ENCODE measurements around the gene NLRC4. TPM values are rescaled to one million over a fixed set of nuclear protein-coding genes. Genes with fewer than 3 reads are reported as not detected.
"Not testable (repeated sequence)": the region's sequence is repeated elsewhere in the genome, so short reads cannot be mapped to it uniquely, and the experiment has no call there.

NLRC4 gene
- polyA plus RNA-seq, 1 donor (not counting 4 experiments of a cell fraction or from before 2014, with no cell fraction given): not detected

DNA sequence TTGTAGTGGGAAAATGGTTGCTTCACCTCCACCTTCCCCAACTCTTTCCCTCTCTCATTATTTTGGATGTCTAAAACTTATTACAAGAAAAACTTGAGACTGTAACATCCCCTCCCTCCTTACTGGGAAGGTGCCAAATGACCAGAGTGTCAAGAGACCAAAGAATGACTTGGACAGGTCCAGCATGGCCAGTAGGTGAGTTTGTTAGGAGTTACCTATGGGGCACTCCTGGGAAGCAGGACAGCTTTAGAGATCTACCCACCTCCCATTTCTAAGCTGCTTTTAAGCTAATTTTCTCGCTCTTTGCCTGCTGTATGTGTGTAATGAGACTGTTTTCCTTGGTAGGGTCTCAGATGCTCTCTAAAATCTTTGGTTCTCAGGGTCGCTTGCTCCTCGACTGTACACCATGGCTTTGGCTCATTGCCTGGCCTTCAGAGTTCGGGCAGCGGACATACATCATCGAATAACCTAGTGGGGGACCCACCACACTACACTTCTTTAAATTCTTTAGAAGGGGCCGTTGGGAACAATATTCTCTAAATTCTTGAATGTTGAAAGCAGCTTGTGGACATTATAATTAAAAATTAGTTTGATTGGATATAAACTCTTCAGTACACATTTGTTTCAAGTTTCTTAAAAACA lies 53.8 kb downstream of the NLRC4 start:
- Histone ChIP-seq H3K27me3 (ENCODE audit: control insufficient read depth, extremely low read depth, insufficient read depth, low read length) (no peaks in the 10 kb centered on the region), H3K9ac (ENCODE audit: control insufficient read depth, extremely low read depth, insufficient read depth, low read length) (no peak overlapping the region), H4K20me1 (ENCODE audit: control insufficient read depth, extremely low read depth, insufficient read depth, low read length) (no peaks in the 10 kb centered on the region), H3K4me2 (ENCODE audit: control insufficient read depth, extremely low read depth, insufficient read depth, low read depth, low read length) (no peak overlapping the region), H3K27ac (ENCODE audit: control insufficient read depth, insufficient read depth, low read length) (no peak overlapping the region), H3K9me1 (ENCODE audit: control insufficient read depth, extremely low read depth, insufficient read depth, low read length) (no peaks in the 10 kb centered on the region), H2AFZ (ENCODE audit: control insufficient read depth, low read length) (no peak overlapping the region), H3K9me3 (ENCODE audit: control insufficient read depth, low read depth, low read length) (no peaks in the 10 kb centered on the region), H3K4me1 (ENCODE audit: control insufficient read depth, extremely low read depth, insufficient read depth, low read length) (no peaks in the 10 kb centered on the region), H3K79me2 (ENCODE audit: control insufficient read depth, insufficient read depth, low read length) (no peaks in the 10 kb centered on the region), H3K36me3 (ENCODE audit: control insufficient read depth in 2 of 2, extremely low read depth in 1 of 2, insufficient read depth in 2 of 2, low read length in 2 of 2) (peaks cover 0 to 2% of the 10 kb centered on the region in 2 experiments), H3K4me3 (ENCODE audit: control insufficient read depth in 2 of 3, extremely low read depth in 1 of 3, insufficient read depth in 2 of 3, low read depth in 1 of 3, low read length in 3 of 3) (no peak overlapping the region)
- FAIRE-seq: no peak
- DNase-seq (ENCODE audit: low read depth, low spot score): no peak
- TF ChIP-seq, protein P1, sequence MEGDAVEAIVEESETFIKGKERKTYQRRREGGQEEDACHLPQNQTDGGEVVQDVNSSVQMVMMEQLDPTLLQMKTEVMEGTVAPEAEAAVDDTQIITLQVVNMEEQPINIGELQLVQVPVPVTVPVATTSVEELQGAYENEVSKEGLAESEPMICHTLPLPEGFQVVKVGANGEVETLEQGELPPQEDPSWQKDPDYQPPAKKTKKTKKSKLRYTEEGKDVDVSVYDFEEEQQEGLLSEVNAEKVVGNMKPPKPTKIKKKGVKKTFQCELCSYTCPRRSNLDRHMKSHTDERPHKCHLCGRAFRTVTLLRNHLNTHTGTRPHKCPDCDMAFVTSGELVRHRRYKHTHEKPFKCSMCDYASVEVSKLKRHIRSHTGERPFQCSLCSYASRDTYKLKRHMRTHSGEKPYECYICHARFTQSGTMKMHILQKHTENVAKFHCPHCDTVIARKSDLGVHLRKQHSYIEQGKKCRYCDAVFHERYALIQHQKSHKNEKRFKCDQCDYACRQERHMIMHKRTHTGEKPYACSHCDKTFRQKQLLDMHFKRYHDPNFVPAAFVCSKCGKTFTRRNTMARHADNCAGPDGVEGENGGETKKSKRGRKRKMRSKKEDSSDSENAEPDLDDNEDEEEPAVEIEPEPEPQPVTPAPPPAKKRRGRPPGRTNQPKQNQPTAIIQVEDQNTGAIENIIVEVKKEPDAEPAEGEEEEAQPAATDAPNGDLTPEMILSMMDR (optimal IDR thresholded peaks at IDR 0.05 in 1 of 3, IDR thresholded peaks at IDR 0.05 in 1 of 3, conservative IDR thresholded peaks at IDR 0.05 in 1 of 3; ENCODE audit: extremely low read depth in 1 of 3, insufficient read depth in 2 of 3, low read length in 3 of 3): no peak
- no peak for TF ChIP-seq EZH2 (IDR thresholded peaks at IDR 0.05; ENCODE audit: low read length)
- dilution Hi-C loops (cut with MboI; ENCODE audit: extremely low pct_ligation_motif_present, low sequenced_read_pairs): no loop called here

DNA sequence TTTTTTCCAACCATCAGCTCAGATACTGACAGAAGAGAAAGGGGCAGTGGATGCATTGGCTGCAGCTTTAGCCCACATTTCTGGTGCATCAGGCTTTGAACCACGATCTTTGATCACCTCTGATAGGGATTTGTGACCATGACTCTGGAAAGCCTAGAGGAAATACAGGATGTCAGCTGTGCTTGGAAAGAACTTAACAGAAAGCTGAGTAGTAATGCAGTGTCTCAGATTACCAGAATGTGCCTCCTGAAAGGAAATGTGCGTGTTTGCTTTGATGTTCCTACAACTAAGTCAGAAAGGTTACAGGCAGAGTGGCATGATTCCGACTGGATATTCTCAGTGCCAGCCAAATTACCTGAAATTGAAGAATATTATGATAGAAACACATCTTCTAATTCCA lies 61.3 kb downstream of the NLRC4 start:
- H3K27me3 ChIP-seq (ENCODE audit: control insufficient read depth, extremely low read depth, insufficient read depth, low read length); DNase-seq (ENCODE audit: low read depth, low spot score); H3K9me3 ChIP-seq (ENCODE audit: control insufficient read depth, low read depth, low read length); H3K27ac ChIP-seq (ENCODE audit: control insufficient read depth, insufficient read depth, low read length); H3K79me2 ChIP-seq (ENCODE audit: control insufficient read depth, insufficient read depth, low read length); H3K36me3 ChIP-seq (ENCODE audit: control insufficient read depth in 2 of 2, extremely low read depth in 1 of 2, insufficient read depth in 2 of 2, low read length in 2 of 2); H3K4me2 ChIP-seq (ENCODE audit: control insufficient read depth, extremely low read depth, insufficient read depth, low read depth, low read length); H2AFZ ChIP-seq (ENCODE audit: control insufficient read depth, low read length); H3K9me1 ChIP-seq (ENCODE audit: control insufficient read depth, extremely low read depth, insufficient read depth, low read length); H4K20me1 ChIP-seq (ENCODE audit: control insufficient read depth, extremely low read depth, insufficient read depth, low read length); H3K4me3 ChIP-seq (ENCODE audit: control insufficient read depth in 2 of 3, extremely low read depth in 1 of 3, insufficient read depth in 2 of 3, low read depth in 1 of 3, low read length in 3 of 3); FAIRE-seq; dilution Hi-C loops (cut with MboI; ENCODE audit: extremely low pct_ligation_motif_present, low sequenced_read_pairs); H3K9ac ChIP-seq (ENCODE audit: control insufficient read depth, extremely low read depth, insufficient read depth, low read length); H3K4me1 ChIP-seq (ENCODE audit: control insufficient read depth, extremely low read depth, insufficient read depth, low read length): not testable (repeated sequence)

- Histone ChIP-seq H3K4me3 (ENCODE audit: control insufficient read depth in 2 of 3, extremely low read depth in 1 of 3, insufficient read depth in 2 of 3, low read depth in 1 of 3, low read length in 3 of 3) (no peak overlapping the region), H3K36me3 (ENCODE audit: control insufficient read depth in 2 of 2, extremely low read depth in 1 of 2, insufficient read depth in 2 of 2, low read length in 2 of 2) (peaks cover 3 to 7% of the 10 kb centered on the region in 2 experiments), H3K79me2 (ENCODE audit: control insufficient read depth, insufficient read depth, low read length) (no peaks in the 10 kb centered on the region), H3K9me1 (ENCODE audit: control insufficient read depth, extremely low read depth, insufficient read depth, low read length) (no peaks in the 10 kb centered on the region), H3K27me3 (ENCODE audit: control insufficient read depth, extremely low read depth, insufficient read depth, low read length) (no peaks in the 10 kb centered on the region), H3K4me1 (ENCODE audit: control insufficient read depth, extremely low read depth, insufficient read depth, low read length) (no peaks in the 10 kb centered on the region), H2AFZ (ENCODE audit: control insufficient read depth, low read length) (no peak overlapping the region), H3K27ac (ENCODE audit: control insufficient read depth, insufficient read depth, low read length) (no peak overlapping the region), H3K9ac (ENCODE audit: control insufficient read depth, extremely low read depth, insufficient read depth, low read length) (no peak overlapping the region), H4K20me1 (ENCODE audit: control insufficient read depth, extremely low read depth, insufficient read depth, low read length) (no peaks in the 10 kb centered on the region), H3K4me2 (ENCODE audit: control insufficient read depth, extremely low read depth, insufficient read depth, low read depth, low read length) (no peak overlapping the region), H3K9me3 (ENCODE audit: control insufficient read depth, low read depth, low read length) (no peaks in the 10 kb centered on the region)
- FAIRE-seq (no peak), DNase-seq (ENCODE audit: low read depth, low spot score) (no peak)
- dilution Hi-C loops (cut with MboI; ENCODE audit: extremely low pct_ligation_motif_present, low sequenced_read_pairs): no loop called here
- TF ChIP-seq, protein P1 (optimal IDR thresholded peaks at IDR 0.05 in 1 of 3, IDR thresholded peaks at IDR 0.05 in 1 of 3, conservative IDR thresholded peaks at IDR 0.05 in 1 of 3; ENCODE audit: extremely low read depth in 1 of 3, insufficient read depth in 2 of 3, low read length in 3 of 3): no peak
- no peak for TF ChIP-seq EZH2 (IDR thresholded peaks at IDR 0.05; ENCODE audit: low read length)
Measured at GRCh38 chr2:32200814-32201213, 63.9 kb downstream of the NLRC4 start.

Measured in keratinocyte (primary cell).